H9 (cell line): ENCODE results near the gene PPP2CA. TPM values are rescaled to one million over a fixed set of nuclear protein-coding genes. Genes with fewer than 3 reads are reported as not detected.
"Not testable (repeated sequence)": the region's sequence is repeated elsewhere in the genome, so short reads cannot be mapped to it uniquely, and the experiment has no call there.

Experiments
- DNase-seq: peaks from one replicate; pipeline ENCODE4 v3.0.0-alpha.2; 2017
- H2AFZ ChIP-seq: one replicate; pipeline ENCODE4 v1.6.1; 2013; ENCODE audit warnings: mild to moderate bottlenecking, low read length, control low read depth, moderate library complexity
- H2AK5ac ChIP-seq: 2 replicates; pipeline ENCODE4 v1.6.1; 2013; ENCODE audit warnings: low read length, control low read depth, mixed read lengths; ENCODE audit not compliant: insufficient read length
- H2BK120ac ChIP-seq: one replicate; pipeline ENCODE4 v1.6.1; 2013; ENCODE audit warnings: low read depth, mild to moderate bottlenecking, low read length, control low read depth, inconsistent platforms; ENCODE audit not compliant: poor library complexity, severe bottlenecking
- H2BK12ac ChIP-seq: 2 replicates; pipeline ENCODE4 v1.6.1; 2013; ENCODE audit warnings: low read length, control low read depth, mixed read lengths, low read depth; ENCODE audit not compliant: insufficient read length
- H2BK15ac ChIP-seq: 2 replicates; pipeline ENCODE4 v1.6.1; 2013; ENCODE audit warnings: low read depth, low read length, control low read depth
- H2BK20ac ChIP-seq: one replicate; pipeline ENCODE4 v1.6.1; 2013; ENCODE audit warnings: low read depth, mild to moderate bottlenecking, low read length, control low read depth, inconsistent platforms; ENCODE audit not compliant: poor library complexity, severe bottlenecking
- H2BK5ac ChIP-seq: 2 replicates; pipeline ENCODE4 v1.6.1; 2013; ENCODE audit warnings: low read length, control low read depth, mixed read lengths; ENCODE audit not compliant: insufficient read length
- H3K14ac ChIP-seq: 2 replicates; pipeline ENCODE4 v1.6.1; 2013; ENCODE audit warnings: low read length, control low read depth; ENCODE audit not compliant: insufficient read depth
- H3K18ac ChIP-seq: 2 replicates; pipeline ENCODE4 v1.6.1; 2013; ENCODE audit warnings: low read depth, mild to moderate bottlenecking, mixed read lengths, low read length, control low read depth; ENCODE audit not compliant: insufficient read length
- H3K23ac ChIP-seq: 2 replicates; pipeline ENCODE4 v1.6.1; 2013; ENCODE audit warnings: low read length, control low read depth, mixed read lengths, low read depth; ENCODE audit not compliant: insufficient read length
- H3K23me2 ChIP-seq: 2 replicates; pipeline ENCODE4 v1.6.1; 2013; ENCODE audit warnings: low read depth, mild to moderate bottlenecking, mixed read lengths, low read length, control low read depth; ENCODE audit not compliant: insufficient read length, poor library complexity, severe bottlenecking
- H3K27ac ChIP-seq: 2 replicates; pipeline ENCODE4 v1.5.1; 2013; ENCODE audit warnings: low read length, control low read depth, mixed read lengths, low read depth; ENCODE audit not compliant: insufficient read length
- H3K27me3 ChIP-seq: 2 replicates; pipeline ENCODE4 v1.6.1; 2013; ENCODE audit warnings: low read length, control low read depth, inconsistent platforms; ENCODE audit not compliant: insufficient read depth
- H3K4ac ChIP-seq: 2 replicates; pipeline ENCODE4 v1.6.1; 2013; ENCODE audit warnings: low read depth, mild to moderate bottlenecking, control low read depth, inconsistent platforms, low read length, moderate library complexity
- H3K4me1 ChIP-seq: 2 replicates; pipeline ENCODE4 v1.6.1; 2013; ENCODE audit warnings: low read length, control low read depth, inconsistent platforms; ENCODE audit not compliant: insufficient read depth
- H3K4me2 ChIP-seq: 2 replicates; pipeline ENCODE4 v1.6.1; 2013; ENCODE audit warnings: low read length, control low read depth, mixed read lengths; ENCODE audit not compliant: insufficient read length, insufficient read depth
- H3K56ac ChIP-seq: 2 replicates; pipeline ENCODE4 v1.6.1; 2013; ENCODE audit warnings: low read depth, mild to moderate bottlenecking, mixed read lengths, low read length, control low read depth; ENCODE audit not compliant: insufficient read length
- H3K79me1 ChIP-seq: 2 replicates; pipeline ENCODE4 v1.6.1; 2013; ENCODE audit warnings: low read depth, mild to moderate bottlenecking, moderate library complexity, low read length, control low read depth, inconsistent platforms; ENCODE audit not compliant: insufficient read depth, poor library complexity, severe bottlenecking
- H3K79me2 ChIP-seq: 2 replicates; pipeline ENCODE4 v1.6.1; 2013; ENCODE audit warnings: low read length, control low read depth, inconsistent platforms; ENCODE audit not compliant: insufficient read depth
- H3K9ac ChIP-seq: 2 replicates; pipeline ENCODE4 v1.6.1; 2013; ENCODE audit warnings: low read length, control low read depth, mixed read lengths; ENCODE audit not compliant: insufficient read length; ENCODE audit errors: extremely low read depth
- H3K9me3 ChIP-seq: one replicate; pipeline ENCODE4 v1.6.1; 2013; ENCODE audit warnings: low read depth, low read length, inconsistent platforms; ENCODE audit not compliant: control insufficient read depth
- H3T11ph ChIP-seq: one replicate; pipeline ENCODE4 v1.6.1; 2013; ENCODE audit warnings: mild to moderate bottlenecking, low read length, control low read depth, inconsistent platforms
- H4K20me1 ChIP-seq: one replicate; pipeline ENCODE4 v1.6.1; 2013; ENCODE audit not compliant: control insufficient read depth, insufficient read length, insufficient read depth
- H4K5ac ChIP-seq: 2 replicates; pipeline ENCODE4 v1.6.1; 2013; ENCODE audit warnings: low read depth, mild to moderate bottlenecking, mixed read lengths, low read length, control low read depth; ENCODE audit not compliant: insufficient read length
- H4K8ac ChIP-seq: replicated peaks from 2 replicates; pipeline ENCODE4 v1.6.1; 2013; ENCODE audit warnings: low read length, control low read depth, mixed read lengths, low read depth; ENCODE audit not compliant: insufficient read length
- H4K91ac ChIP-seq: 2 replicates; pipeline ENCODE4 v1.6.1; 2013; ENCODE audit warnings: low read depth, mild to moderate bottlenecking, moderate library complexity, mixed read lengths, low read length, control low read depth; ENCODE audit not compliant: insufficient read length
- H3K27ac Mint-ChIP-seq, 3 experiments: 2 replicates in 2 of 3; 3 replicates in 1 of 3; pipeline ENCODE4 v1.8.0; 2020 to 2021; ENCODE audit warnings: mixed read lengths in 3 of 3, mild to moderate bottlenecking in 1 of 3, moderate library complexity in 1 of 3
- H3K27me3 Mint-ChIP-seq: 2 replicates; pipeline ENCODE4 v1.8.0; 2021; ENCODE audit warnings: low read depth, mild to moderate bottlenecking, moderate library complexity, mixed read lengths
- H3K36me3 Mint-ChIP-seq, 3 experiments: 2 replicates in 2 of 3; 3 replicates in 1 of 3; pipeline ENCODE4 v1.8.0; 2020 to 2021; ENCODE audit warnings: low read depth in 3 of 3, mixed read lengths in 3 of 3; ENCODE audit not compliant: insufficient read depth in 1 of 3
- H3K4me1 Mint-ChIP-seq, 2 experiments: 2 replicates each; pipeline ENCODE4 v1.8.0; 2020; ENCODE audit warnings: mixed read lengths in 2 of 2
- H3K4me3 Mint-ChIP-seq, 2 experiments: 2 replicates in 1 of 2; 3 replicates in 1 of 2; pipeline ENCODE4 v1.8.0; 2020 to 2021; ENCODE audit warnings: mild to moderate bottlenecking in 2 of 2, mixed read lengths in 2 of 2, moderate library complexity in 1 of 2
- H3K9me3 Mint-ChIP-seq, 2 experiments: 2 replicates in 1 of 2; 3 replicates in 1 of 2; pipeline ENCODE4 v1.8.0; 2020; ENCODE audit warnings: mild to moderate bottlenecking in 2 of 2, mixed read lengths in 2 of 2, moderate library complexity in 1 of 2
- whole genome bisulfite sequencing: extraction: QIAGEN DNeasy Blood & Tissue Kit; methylation state at CpG from one replicate; pipeline ENCODE4 v1.1.7; 2013; ENCODE audit warnings: missing lambda C conversion rate, low lambda C conversion rate, mixed read lengths; ENCODE audit not compliant: insufficient read length; ENCODE audit errors: extremely low coverage; 5-methylcytosine and 5-hydroxymethylcytosine counted together
- total RNA-seq: library from RNA; stranded (reverse); gene quantifications from 2 replicates; pipeline ENCODE4 v1.2.1, GENCODE V29; 2021
- TF ChIP-seq, protein P1 (sequence below): fragments of 200-600 bp; sonication (generic); conservative IDR thresholded peaks from 3 replicates; pipeline ENCODE4 v1.8.0; 2021; ENCODE audit warnings: antibody characterized with exemption, mild to moderate bottlenecking

Gene PPP2CA
- total RNA-seq, 1 experiment from 2014 or later = 244 TPM

DNA sequence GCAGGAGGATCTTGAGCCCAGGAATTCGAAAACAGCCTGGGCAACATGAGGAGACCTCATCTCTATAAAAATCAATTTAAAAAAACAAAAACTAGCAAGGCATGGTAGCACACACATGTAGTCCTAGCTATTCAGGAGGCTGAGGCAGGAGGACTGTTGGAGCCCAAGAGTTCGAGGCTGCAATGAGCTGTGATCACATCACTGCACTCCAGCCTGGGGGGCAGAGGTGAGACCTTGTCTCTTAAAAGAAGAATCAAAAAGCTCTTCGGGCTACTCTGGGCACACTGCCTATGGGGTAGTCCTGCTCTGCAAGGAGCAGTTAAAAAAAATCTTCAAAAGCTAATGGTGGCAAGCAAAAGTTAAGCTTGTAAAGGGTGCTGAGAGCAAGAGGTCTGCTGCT is 72.6 kb downstream of the PPP2CA start:
- Histone ChIP-seq H2AFZ (no peak overlapping the region), H4K8ac (no peak overlapping the region), H3K4ac (no peak overlapping the region), H2BK12ac (no peak overlapping the region), H3K4me2 (no peak overlapping the region), H3K23me2 (no peaks in the 10 kb centered on the region), H2BK5ac (no peak overlapping the region), H4K91ac (no peak overlapping the region), H3K27me3 (no peaks in the 10 kb centered on the region), H3K4me1 (no peaks in the 10 kb centered on the region), H3T11ph (no peak overlapping the region), H3K18ac (no peak overlapping the region), H3K27ac (no peak overlapping the region), H3K79me2 (no peaks in the 10 kb centered on the region), H2BK120ac (no peak overlapping the region), H3K14ac (no peak overlapping the region), H2AK5ac (no peak overlapping the region), H4K20me1 (no peaks in the 10 kb centered on the region), H3K23ac (no peak overlapping the region), H2BK20ac (no peak overlapping the region), H3K9ac (no peak overlapping the region), H2BK15ac (no peak overlapping the region), H3K56ac (no peak overlapping the region), H3K9me3 (no peaks in the 10 kb centered on the region), H4K5ac (no peak overlapping the region), H3K79me1 (no peaks in the 10 kb centered on the region)
- WGBS = no CpG with 5 or more reads among the region's 3 CpGs
- no peak for DNase-seq
- H3K27me3 Mint-ChIP-seq = no peaks in the 10 kb centered on the region
- peaks cover 29 to 78% (median 69%) of the 10 kb centered on the region in 3 experiments for H3K36me3 Mint-ChIP-seq
- TF ChIP-seq, protein P1, sequence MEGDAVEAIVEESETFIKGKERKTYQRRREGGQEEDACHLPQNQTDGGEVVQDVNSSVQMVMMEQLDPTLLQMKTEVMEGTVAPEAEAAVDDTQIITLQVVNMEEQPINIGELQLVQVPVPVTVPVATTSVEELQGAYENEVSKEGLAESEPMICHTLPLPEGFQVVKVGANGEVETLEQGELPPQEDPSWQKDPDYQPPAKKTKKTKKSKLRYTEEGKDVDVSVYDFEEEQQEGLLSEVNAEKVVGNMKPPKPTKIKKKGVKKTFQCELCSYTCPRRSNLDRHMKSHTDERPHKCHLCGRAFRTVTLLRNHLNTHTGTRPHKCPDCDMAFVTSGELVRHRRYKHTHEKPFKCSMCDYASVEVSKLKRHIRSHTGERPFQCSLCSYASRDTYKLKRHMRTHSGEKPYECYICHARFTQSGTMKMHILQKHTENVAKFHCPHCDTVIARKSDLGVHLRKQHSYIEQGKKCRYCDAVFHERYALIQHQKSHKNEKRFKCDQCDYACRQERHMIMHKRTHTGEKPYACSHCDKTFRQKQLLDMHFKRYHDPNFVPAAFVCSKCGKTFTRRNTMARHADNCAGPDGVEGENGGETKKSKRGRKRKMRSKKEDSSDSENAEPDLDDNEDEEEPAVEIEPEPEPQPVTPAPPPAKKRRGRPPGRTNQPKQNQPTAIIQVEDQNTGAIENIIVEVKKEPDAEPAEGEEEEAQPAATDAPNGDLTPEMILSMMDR = no peak
- H3K4me1 Mint-ChIP-seq = no peaks in the 10 kb centered on the region
- no peak overlapping the region for H3K4me3 Mint-ChIP-seq
- no peak overlapping the region for H3K27ac Mint-ChIP-seq
- no peaks in the 10 kb centered on the region for H3K9me3 Mint-ChIP-seq

DNA sequence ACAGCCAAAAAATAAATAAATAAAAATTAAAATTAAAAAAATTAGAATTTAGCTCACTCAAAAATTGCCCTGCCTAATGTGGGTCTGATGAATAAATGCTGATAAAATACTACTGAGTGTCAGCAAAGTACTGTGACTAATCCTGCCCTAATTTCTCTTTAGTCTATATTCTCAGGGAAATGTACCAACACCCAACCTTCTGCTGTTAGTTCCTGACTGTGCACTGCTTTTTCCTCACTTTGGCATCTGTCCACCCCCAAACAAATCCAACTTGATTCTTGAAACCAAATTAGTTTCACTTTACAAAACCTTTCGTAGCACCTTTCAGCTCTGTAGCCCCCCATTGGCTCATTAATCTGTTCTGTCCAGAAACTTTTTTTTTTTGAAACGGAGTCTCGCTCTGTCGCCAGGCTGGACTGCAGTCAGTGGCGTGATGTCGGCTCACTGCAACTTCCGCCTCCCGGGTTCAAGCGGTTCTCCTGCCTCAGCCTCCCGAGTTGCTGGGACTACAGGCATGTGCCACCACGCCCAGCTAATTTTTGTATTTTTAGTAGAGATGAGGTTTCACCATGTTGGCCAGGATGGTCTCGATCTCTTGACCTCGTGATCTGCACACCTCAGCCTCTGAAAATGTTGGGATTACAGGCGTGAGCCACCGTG is 73.6 kb downstream of the PPP2CA start:
- H3K4me3 Mint-ChIP-seq, H2BK20ac ChIP-seq, H3K9me3 Mint-ChIP-seq, H2BK5ac ChIP-seq, H3K79me2 ChIP-seq, H3K14ac ChIP-seq, H3K27me3 ChIP-seq, H2BK15ac ChIP-seq, H4K20me1 ChIP-seq, H2AFZ ChIP-seq, H3K23ac ChIP-seq, H2BK120ac ChIP-seq, H3K4ac ChIP-seq, H2AK5ac ChIP-seq, H3K56ac ChIP-seq, H3K4me1 ChIP-seq, H3K27ac ChIP-seq, H3K27ac Mint-ChIP-seq, H3K9me3 ChIP-seq, H4K8ac ChIP-seq, H3K9ac ChIP-seq, H3T11ph ChIP-seq, H3K4me2 ChIP-seq, H3K79me1 ChIP-seq, H4K91ac ChIP-seq, H4K5ac ChIP-seq, H3K18ac ChIP-seq, H2BK12ac ChIP-seq, H3K23me2 ChIP-seq, H3K4me1 Mint-ChIP-seq, DNase-seq, H3K27me3 Mint-ChIP-seq: not testable (repeated sequence)
- WGBS = no CpG with 5 or more reads among the region's 15 CpGs
- H3K36me3 Mint-ChIP-seq = peaks cover 22 to 74% (median 60%) of the 10 kb centered on the region in 3 experiments
